ENCODE results near the gene PDE9A.

The PDE9A gene

DNA sequence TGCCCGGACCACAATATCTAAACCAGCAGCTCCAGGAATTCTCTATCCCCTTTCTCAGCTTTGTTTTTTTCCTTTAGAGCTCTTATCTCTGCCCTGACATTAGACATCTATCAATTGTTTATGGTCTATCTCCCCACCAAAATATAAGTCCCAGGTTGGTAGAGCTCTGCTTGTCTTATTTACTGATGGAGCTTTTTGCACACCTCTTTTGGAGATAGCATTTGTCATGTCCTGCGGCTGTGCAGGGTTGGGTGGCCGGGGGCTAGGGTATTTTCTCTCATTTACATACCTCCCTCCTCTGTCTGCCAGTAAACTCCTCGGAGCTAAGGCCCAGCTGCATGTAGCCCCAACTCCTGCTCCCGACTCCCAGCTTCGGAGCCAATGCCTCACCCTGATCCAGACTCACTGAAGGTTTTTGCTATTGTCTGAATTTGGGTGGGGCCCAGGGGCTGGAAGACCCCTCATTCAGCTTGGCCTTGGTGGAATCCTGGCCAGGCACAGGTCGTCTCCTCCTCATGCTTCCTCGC is 11.1 kb upstream of the PDE9A start:
- DNase-seq (ENCODE audit: low read depth) = no peak

DNA sequence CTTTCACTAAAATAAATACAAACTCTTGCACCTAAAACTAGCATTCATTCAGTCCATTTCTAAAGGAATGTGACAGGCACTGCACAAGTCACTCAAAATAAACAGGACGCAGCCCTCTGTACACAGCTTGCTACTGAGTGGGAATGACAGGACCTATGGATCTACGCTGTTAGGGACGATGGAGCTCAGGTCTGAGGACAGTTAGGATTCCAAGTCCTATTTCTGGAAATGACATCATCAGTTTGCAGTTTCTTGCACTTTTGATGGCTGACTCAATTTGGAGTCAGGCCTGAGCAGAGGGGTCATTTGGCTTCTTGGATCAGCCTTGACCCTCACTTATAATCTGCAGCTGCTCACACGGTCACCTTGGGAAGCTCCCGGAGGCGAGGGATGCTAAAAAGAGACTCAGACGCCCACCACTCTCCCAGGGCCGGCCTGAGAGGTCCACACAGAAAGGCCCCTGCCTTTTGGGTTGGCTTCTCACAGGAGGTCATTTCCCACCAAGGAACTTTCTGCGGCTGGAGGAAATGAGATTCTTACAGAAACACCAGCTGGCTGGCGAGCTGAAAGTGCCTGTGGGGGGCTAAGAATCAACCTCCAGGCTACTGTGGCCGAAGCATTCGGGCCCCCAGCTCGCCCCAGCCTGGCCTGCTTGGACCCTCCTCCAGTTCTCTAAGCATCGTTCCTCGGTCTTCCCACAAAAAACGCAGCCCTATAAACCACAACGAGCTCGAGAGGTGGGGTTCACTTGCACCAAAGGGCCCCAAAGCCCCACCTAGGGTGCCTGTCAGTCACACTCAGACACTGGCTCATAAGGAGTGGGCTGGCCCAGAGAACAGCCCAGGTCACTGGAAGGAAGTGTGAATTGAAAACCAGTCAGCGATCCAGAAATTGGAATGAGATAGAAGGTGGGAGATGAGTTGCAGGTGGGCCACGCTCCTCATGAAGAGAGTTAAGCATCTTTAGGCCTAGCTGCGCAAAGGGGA is 8.9 kb upstream of the PDE9A start:
- DNase-seq (ENCODE audit: low read depth) = no peak

GRCh38 chr21:42645211-42646075 is 8.0 kb upstream of the PDE9A start:
- no peak for DNase-seq (ENCODE audit: low read depth)

DNA sequence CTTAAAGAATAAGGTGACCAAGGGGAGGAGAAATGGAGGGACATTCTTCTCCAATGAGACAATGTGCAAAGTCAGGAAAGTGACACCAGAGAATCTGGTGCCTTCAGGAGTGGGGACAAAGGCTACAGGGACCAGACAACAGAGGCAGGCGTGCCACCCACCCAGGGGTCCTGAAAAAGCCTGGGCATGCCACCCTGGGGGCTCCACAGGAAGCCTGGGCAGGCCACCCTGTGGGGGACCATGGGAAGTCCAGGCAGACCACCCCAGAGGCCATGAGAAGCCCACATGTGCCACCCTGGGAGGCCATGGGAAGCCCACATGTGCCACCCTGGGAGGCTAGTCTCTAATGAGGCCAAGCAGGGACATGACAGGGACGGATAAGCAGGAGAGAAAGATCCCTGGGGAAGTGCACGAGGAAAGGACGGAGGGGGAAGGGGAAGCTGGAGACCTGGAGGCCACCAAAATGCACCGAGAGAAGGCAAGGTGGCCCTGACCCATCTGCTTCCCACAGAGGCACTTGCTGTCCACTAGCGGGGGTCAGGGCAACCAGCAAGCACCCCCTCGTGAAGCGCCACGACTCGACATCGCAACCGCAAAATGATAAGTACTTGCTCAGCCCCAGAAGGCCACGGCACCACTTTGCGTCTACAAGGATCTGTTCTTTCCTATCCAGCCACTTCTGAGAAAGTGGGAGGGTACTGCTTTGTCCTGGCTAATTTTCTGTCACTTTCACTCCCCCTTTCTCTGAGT is 7.2 kb upstream of the PDE9A start:
- no peak for DNase-seq (ENCODE audit: low read depth)

DNA sequence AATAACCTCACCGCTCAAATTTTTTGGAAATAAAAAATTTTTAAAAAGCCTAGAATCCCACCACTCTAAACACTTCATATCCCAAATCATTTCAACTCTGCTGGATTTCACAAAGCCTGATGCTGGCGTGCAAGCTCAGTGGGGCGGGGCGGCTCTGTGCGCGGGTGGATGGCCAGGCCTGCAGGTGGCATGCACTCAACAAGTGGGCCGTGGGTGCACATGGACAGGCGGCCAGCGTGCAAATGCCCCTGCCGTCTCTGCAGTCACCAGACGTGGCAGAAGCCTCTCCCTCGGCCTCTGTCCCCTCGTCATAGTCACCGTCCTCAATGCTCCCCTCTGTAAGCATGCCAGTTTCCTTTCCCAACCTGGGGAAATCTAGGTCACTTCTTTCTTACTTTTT is 6.6 kb upstream of the PDE9A start:
- DNase-seq (ENCODE audit: low read depth) = no peak

DNA sequence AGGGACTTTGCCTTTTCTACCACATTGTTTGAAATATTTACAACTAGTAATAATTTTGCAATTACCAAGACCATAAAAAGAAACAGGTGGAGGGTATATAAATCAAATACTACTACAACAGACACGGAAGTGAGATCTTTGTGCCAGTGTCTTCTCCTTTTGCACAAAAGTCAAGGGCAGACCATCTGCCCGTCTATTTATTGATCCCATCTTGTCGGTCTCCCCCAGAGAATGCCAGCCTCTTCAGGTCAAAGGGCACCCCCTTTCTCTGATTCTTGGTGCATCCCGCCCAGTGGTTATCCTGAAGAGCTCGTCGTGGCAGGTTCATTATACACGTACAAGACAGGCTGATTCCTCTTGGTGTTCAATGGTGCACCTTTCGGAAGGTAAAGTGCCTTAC is 4.8 kb upstream of the PDE9A start:
- no peak for DNase-seq (ENCODE audit: low read depth)

DNA sequence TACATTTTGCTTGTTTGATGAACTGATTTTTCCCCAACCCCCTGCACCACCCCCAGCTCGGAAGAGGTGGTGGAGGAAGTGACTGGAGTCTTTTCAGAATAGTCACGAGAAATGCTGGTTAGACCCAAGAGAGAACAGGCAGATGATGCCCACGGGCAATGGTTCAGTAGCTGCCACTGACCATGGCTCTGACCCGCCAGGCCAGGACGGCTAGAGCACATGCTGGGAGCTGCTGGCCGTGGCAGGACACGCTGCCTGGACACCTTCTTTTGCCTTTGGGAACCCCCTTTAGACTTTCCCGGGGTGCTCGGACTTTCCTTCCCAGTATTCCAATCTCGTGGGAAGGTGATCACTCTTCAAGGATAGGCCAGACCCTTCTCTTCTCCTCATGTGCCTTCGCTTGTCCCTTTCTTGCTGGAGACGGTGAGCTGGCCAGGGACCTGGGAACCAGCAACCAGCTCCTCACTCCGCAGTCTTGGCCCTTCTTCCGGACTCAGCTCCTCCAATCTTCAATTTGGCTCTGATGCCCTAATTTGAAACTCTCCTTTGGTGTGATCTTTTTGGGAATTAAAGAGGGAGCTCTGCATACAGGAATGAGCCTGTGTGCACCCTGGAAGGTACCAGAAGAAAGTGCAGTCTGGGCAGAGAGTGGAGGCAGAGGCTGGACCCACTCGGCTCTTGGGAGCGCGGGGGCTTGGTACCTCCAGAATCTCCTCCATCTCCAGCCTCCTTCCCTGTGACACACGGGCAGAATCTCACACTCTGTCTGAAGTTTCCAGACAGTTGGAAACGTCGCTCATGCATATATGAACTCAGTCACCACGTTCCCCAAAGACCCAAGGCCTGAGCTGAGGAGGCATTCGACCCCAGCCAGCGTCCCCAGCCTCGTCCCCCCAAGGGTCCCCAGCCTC is 4.0 kb upstream of the PDE9A start:
- no peak for DNase-seq (ENCODE audit: low read depth)

DNA sequence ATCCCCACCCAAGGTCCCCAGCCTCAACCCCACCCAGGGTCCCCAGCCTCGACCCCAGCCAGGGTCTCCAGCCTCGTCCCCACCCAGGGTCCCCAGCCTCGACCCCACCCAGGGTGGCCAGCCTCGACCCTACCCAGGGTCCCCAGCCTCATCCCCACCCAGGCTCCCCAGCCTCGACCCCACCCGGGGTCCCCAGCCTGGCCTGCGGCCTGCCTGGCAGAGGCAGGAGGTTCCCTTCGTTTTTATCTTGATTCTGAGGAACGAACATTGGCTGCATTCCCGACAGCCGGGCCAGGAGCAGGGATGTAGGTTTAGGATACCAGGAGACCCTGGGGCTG is 3.4 kb upstream of the PDE9A start:
- DNase-seq (ENCODE audit: low read depth) = no peak

DNA sequence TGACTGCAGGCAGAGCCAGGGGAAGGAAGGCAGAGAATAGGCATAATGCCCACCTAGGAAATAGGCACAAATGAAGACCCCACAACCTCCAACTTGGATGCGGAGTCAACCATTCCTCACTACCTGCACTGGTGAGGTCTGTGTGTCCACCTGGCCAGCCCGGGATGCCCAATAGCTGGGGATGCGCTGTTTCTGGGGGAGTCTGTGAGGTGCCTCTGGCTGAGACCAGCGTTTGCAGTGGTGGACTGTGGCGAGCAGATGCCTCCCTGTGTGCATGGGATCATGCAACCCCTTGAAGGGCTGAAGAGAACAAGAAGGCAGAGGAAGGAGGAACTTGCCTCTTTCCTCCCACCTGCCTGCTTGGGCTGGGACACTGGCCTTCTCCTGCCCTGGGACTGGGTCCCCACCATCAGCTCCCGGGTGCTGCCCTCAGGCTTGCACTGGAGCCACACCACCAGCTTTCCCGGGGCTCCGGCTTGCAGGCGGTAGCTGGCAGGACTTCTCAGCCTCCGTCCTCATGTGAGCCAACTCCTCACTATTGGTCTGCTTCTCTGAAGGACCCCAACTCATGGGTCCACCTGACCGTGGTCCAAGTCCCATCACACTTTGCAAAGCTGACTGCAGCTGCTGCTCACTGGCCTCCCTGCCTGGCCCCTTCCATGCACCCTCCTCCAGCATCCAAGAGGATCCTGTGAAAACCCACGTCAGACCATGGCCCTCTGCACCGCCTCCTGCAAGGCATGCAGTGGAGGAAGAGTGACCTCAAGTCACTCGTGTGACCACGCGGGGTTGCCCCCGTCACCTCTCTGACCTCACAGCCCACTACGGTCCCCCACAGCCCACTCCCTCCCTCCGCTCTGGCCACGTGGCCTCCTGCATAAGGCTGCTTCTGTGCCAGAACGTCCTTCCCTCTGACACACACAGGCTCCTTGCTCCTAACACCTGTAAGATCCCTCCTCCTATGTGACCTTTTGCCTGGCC is 2.7 kb upstream of the PDE9A start:
- DNase-seq (ENCODE audit: low read depth) = no peak

DNA sequence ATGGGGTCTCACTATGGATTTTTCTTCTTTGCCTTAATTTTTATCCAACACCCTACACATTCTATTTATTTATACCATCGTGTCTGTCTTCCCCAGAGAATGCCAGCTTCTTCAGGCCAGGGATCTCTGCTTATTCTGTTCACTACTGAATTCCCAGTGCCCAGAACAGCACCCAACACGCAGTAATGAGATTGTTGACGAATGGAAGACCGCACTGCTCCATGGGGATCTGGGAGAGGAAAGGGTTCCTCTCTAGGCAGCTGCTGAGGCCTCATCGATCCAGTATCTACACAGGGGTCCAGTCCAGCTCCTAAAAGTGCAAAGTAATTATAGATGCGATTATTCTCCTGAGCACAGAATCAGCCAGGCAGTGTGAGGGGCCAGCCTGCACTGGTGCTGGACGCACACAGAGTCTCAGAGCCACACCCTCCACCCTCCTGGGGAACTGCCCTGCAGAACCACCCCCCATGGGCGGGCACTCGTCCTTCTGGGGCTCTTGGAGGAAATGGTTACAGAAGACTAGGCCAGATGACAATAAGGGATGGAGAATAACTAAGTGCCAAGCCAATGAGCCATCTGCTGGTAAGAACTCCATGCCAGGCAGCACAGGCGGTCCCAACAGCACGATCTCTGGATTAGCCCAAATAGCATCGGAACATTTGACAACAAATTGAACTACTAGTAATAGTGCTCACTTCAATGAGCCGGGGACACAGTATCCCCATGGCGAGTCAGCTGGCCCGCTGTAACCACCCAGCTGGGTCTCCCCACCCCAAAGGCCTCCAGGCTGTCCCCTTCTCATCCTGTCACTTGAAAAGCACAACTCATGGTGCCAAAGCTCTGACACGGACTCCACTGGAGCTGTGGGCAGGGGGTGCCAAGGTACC is 1.7 kb upstream of the PDE9A start:
- DNase-seq (ENCODE audit: low read depth) = no peak

DNA sequence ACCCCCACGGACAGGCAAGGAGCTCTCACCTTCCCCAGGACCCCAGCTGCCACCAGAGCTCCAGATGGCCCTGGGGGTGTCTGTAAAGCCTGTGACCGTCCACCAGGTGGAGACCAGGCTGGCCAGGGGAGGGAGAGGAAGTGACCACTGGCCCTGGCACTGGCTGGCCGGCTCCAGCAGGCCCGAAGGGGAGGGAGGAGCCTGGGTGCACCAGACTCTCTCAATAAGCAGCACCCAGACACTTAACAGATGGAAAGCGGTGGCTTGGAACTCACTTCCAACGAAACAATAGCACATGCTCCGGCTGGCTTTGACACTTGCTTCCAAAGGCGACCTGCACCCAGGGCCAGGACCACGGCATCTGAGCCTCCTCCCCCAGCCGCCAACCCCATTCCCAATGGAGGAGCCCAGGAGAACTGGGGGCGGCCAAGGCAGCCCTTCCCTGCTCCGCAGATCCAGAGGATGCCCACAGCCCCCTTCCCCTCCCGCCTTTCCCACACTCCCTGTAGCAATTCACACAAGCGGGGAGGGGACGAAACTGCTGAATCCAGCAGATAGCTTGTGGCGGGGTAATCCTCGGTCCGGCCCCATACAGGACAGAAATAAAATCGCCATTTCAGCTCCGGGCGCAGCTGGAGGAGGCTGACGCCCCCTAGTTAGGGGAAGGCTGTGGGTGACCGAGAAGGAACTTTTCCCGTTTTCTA is 742 bp upstream of the PDE9A start:
- DNase-seq (ENCODE audit: low read depth) = no peak

DNA sequence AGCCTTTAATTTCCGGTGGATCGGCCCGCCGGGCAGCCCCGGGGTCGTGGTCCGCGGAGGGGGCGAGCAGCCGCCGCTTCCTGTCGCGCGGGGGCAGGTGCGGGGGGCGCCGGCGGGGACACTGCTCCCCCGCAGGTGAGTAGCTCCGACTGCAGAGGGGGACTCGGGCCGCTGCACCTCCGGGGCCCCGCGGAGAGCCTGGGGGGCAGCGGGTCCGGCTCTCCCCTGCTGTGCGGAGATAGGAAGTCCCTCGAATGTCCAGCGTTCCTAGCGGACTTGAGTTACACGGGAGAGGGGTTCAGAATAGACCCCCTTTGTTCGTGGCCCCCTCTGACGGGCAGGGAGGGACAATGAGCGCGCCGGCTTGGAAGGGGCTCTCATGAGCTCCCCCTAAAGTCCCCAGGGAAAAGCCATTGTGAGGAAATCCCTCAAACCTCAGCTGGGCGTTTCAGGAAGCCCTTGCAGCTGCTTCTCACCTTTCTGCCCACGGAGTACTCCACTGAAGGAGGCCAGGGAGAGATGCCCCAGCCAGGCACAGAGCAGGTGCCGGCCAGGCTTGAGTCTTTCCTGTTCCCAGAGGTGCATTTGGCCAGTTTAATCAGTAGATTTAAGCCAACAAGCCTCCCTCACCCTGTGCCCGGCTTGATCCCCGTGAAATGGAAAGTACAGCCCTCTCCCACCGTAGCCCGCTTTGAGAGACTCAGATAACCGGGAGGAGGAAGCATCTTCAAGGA is 925 bp downstream of the PDE9A start:
- DNase-seq (ENCODE audit: low read depth) = no peak

GRCh38 chr21:42654913-42655795 is 1.7 kb downstream of the PDE9A start:
- DNase-seq (ENCODE audit: low read depth) = no peak

DNA sequence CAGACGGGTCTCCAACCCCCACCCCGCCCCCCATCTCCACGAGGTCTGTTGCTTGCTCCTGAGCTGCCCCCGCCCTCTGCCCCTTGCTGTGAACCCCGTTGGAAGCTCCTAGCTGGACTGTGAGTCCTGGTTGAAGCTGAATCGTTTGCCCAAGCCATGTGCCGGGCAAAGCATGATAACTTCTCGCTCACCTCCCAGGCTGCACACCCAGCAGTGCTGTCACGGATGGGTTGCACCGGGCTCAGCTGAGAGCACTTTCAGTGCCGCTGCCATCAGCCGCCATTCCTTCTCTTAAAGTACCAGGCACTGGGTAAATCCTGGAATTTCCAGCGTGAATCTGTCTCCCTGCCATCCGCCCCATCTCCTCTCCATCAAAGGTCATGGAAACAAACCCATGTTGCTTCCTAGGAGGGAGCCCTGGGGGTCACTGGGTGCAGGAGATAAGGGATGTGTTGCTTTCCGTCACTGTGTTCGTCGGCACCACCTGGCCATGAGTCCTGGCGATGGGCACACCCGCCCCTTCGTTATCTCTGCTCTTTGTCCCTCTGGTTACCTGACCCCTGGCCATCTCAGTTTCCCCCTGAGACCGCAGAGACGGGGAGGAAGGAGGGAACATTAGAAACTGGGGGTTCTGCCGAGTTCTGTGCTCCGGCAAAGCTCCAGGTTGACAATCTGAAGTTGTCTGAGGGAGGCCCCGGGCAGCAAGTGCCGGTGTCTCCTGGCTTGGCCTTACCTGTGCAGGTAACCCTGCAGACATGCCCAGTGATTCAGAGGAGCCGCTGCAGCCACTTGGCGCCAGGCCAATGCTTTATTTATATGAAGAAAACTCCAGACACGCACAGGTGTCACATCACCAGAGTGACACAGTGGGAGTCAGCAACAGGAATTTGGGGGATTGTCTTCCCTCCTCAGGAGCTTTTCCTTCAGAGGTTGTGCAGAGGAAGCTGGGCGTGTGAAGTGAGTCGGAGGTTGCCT is 2.7 kb downstream of the PDE9A start:
- DNase-seq (ENCODE audit: low read depth) = no peak

GRCh38 chr21:42656872-42657271 is 3.5 kb downstream of the PDE9A start:
- DNase-seq (ENCODE audit: low read depth) = no peak
